Panc1 (cell line): Measurements from ENCODE around the gene PCSK2. TPM values are rescaled to one million over a fixed set of nuclear protein-coding genes. Genes with fewer than 3 reads are reported as not detected.

ENCODE experiments used
- ATAC-seq: fragments of 200-7000 bp; cut with Tn5 transposase; 2 replicates; pipeline ENCODE4 v1.9.1; 2020; ENCODE audit warnings: mild to moderate bottlenecking, moderate library complexity
- BruUV-seq: library from RNA; stranded (reverse); fragments of 400-500 nt; replicated peaks from 2 replicates; lab custom pipeline; 2021; lab: Mats Ljungman, UMichigan
- CTCF ChIA-PET: fragments of 300-600 bp; sonication (Branson Sonifier 250); formaldehyde crosslinking; loops from one replicate; lab custom pipeline; 2022; ENCODE audit warnings: antibody characterized with exemption; lab: Charles Lee
- POLR2A ChIA-PET: fragments of 300-600 bp; sonication (Branson Sonifier 250); formaldehyde crosslinking; loops from one replicate; lab custom pipeline; 2022; ENCODE audit warnings: antibody characterized with exemption; lab: Charles Lee
- DNase-seq: peaks from one replicate; pipeline ENCODE4 v3.0.0-alpha.2; 2010; ENCODE audit warnings: low read depth, low spot score
- H3K27ac ChIP-seq: 2 replicates; pipeline ENCODE4 v1.5.1; 2011; ENCODE audit warnings: mild to moderate bottlenecking, low read length, inconsistent platforms
- H3K27me3 ChIP-seq: fragments of 200-500 bp; sonication (Bioruptor generic); 2 replicates; pipeline ENCODE4 v1.6.0; 2014; ENCODE audit warnings: low read length, inconsistent platforms; ENCODE audit not compliant: control insufficient read depth, insufficient read depth
- H3K36me3 ChIP-seq: fragments of 200-500 bp; sonication (Bioruptor generic); 2 replicates; pipeline ENCODE4 v1.5.1; 2014; ENCODE audit warnings: inconsistent platforms, mild to moderate bottlenecking, low read length, moderate library complexity; ENCODE audit not compliant: control insufficient read depth, insufficient read depth
- H3K4me1 ChIP-seq: 2 replicates; pipeline ENCODE4 v1.5.1; 2011; ENCODE audit warnings: inconsistent platforms, mild to moderate bottlenecking, low read length, moderate library complexity; ENCODE audit not compliant: control insufficient read depth, insufficient read depth
- H3K4me3 ChIP-seq, 2 experiments: 2 replicates each; pipeline ENCODE4 v1.5.1; 2011 to 2012; ENCODE audit warnings: low read depth in 2 of 2, low read length in 2 of 2, mild to moderate bottlenecking in 2 of 2, inconsistent platforms in 1 of 2, moderate library complexity in 1 of 2
- H3K9me3 ChIP-seq: fragments of 200-500 bp; sonication (Bioruptor generic); 2 replicates; pipeline ENCODE4 v1.5.1; 2014; ENCODE audit warnings: low read depth, mild to moderate bottlenecking, inconsistent platforms, low read length, moderate library complexity; ENCODE audit not compliant: control insufficient read depth, insufficient read depth
- CTCF ChIP-seq: fragments of 450-650 bp; IDR thresholded peaks from 2 replicates; pipeline ENCODE4 v1.5.1; 2017; ENCODE audit warnings: mild to moderate bottlenecking
- POLR2AphosphoS5 ChIP-seq: IDR thresholded peaks from 2 replicates; pipeline ENCODE4 v1.6.1; 2012; ENCODE audit warnings: mild to moderate bottlenecking, low read depth, low read length, moderate library complexity
- SIN3A ChIP-seq: IDR thresholded peaks from 2 replicates; pipeline ENCODE4 v1.6.1; 2012; ENCODE audit warnings: low read depth, mild to moderate bottlenecking, low read length, moderate library complexity, borderline replicate concordance; ENCODE audit not compliant: insufficient read depth
- TCF7L2 ChIP-seq: IDR thresholded peaks from 2 replicates; pipeline ENCODE4 v1.6.1; 2011; ENCODE audit warnings: mild to moderate bottlenecking, low read depth, low read length, inconsistent platforms
- in situ Hi-C: cut with HindIII; loops from 2 replicates; pipeline ENCODE4 v1.10.0; 2016; ENCODE audit warnings: low sequenced_read_pairs, low pct_unique_long_range_greater_than_20kb
- intact Hi-C: fragments of 100-400 bp; cut with micrococcal nuclease; formaldehyde crosslinking; loops from one replicate; pipeline ENCODE4 v1.10.0; 2022; ENCODE audit not compliant: unreplicated experiment
- total RNA-seq: library from RNA; stranded (reverse); gene quantifications from one replicate; pipeline ENCODE4 v1.2.1, GENCODE V29; 2021; ENCODE audit not compliant: unreplicated experiment
- TF ChIP-seq, protein P1 (sequence below), 2 experiments: IDR thresholded peaks; 2 replicates each; pipeline ENCODE4 v1.6.1; 2011 to 2012; ENCODE audit warnings: low read depth in 2 of 2, control low read depth in 1 of 2, low read length in 1 of 2, mild to moderate bottlenecking in 1 of 2, moderate library complexity in 1 of 2; ENCODE audit not compliant: insufficient read depth in 1 of 2

The PCSK2 gene
- total RNA-seq, 1 experiment from 2014 or later, result not detected

DNA sequence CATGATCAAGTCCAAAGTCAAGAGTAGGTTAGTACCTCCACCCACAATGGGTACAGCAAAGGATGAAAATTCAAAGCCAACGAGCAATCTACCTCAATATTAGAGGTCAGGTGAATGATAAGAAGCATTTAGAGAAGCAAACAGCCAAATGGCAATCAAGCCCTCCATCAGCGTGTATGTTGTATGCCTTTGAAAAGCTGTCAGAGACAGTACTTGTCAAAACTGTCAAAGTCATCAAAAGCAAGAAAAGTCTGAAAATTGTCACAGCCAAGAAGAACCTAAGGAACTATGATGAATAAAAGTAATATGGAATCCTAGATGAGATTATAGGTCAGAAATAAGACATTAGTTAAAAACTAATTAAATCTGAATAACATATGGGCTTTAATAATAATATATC lies 99.3 kb downstream of the PCSK2 start:
- Histone ChIP-seq H3K27ac (no peak overlapping the region), H3K9me3 (no peaks in the 10 kb centered on the region), H3K4me3 (no peak overlapping the region), H3K36me3 (no peaks in the 10 kb centered on the region), H3K27me3 (peaks cover 3% of the 10 kb centered on the region; the same call in 1 of the 2 replicates), H3K4me1 (no peaks in the 10 kb centered on the region)
- POLR2A ChIA-PET, result no interaction called here
- CTCF ChIA-PET, result no interaction called here
- BruUV-seq, result no TSS peak
- intact Hi-C loops, result no loop called here
- in situ Hi-C loops, result no loop called here
- TF ChIP-seq, protein P1, sequence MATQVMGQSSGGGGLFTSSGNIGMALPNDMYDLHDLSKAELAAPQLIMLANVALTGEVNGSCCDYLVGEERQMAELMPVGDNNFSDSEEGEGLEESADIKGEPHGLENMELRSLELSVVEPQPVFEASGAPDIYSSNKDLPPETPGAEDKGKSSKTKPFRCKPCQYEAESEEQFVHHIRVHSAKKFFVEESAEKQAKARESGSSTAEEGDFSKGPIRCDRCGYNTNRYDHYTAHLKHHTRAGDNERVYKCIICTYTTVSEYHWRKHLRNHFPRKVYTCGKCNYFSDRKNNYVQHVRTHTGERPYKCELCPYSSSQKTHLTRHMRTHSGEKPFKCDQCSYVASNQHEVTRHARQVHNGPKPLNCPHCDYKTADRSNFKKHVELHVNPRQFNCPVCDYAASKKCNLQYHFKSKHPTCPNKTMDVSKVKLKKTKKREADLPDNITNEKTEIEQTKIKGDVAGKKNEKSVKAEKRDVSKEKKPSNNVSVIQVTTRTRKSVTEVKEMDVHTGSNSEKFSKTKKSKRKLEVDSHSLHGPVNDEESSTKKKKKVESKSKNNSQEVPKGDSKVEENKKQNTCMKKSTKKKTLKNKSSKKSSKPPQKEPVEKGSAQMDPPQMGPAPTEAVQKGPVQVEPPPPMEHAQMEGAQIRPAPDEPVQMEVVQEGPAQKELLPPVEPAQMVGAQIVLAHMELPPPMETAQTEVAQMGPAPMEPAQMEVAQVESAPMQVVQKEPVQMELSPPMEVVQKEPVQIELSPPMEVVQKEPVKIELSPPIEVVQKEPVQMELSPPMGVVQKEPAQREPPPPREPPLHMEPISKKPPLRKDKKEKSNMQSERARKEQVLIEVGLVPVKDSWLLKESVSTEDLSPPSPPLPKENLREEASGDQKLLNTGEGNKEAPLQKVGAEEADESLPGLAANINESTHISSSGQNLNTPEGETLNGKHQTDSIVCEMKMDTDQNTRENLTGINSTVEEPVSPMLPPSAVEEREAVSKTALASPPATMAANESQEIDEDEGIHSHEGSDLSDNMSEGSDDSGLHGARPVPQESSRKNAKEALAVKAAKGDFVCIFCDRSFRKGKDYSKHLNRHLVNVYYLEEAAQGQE (IDR thresholded peaks at IDR 0.05; ENCODE audit: insufficient read depth in 1 of 2, low read depth in 2 of 2, low read length in 1 of 2), result no peak
- no peak for TF ChIP-seq POLR2AphosphoS5
- TF ChIP-seq SIN3A, result no peak
- no peak for TF ChIP-seq CTCF
- no peak for TF ChIP-seq TCF7L2
- ATAC-seq (no peak), DNase-seq (no peak)

DNA sequence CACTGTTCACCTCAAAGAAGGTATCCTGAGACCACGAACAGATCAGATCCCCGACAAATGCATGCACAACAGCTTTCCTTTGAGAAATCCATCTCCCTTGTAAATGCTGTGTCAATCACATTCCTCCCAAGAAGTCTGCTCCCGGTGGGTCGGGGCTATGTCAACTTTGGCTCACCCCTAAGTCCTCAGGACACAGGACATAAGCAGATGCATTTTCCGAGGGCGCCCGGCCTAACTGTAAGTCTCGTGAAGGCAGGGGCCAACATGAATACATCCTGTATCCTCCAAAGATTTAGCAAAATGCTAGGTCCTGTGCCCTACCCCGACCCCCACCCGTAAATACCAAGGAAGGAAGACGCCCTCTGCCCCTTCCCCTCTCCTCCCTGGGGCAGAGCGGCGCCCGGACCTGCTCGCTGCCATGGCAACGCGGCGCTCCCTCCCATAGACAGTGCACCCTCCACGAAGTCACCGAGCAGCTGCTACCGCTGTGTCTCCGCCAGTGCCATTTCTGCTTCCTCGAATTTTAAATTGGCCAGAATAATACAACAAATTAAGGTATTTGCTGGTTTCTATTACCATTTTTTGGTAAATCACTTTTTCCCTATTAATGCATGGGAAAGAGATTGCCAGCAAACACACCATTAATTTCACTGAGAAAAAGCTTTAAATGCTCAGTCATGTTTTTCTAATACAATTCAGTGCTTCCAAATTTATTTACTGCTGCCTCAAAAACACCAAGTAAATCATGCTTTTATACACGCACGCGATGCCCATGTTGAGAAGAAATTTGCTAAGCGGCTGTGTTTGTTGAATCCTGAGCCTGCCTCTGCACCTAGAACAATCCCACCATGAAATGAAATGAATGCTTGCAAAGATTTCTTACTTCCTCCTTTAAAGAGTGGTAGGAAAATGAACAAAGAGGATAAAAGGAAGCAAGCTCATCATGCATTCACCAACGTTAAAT lies 100.6 kb downstream of the PCSK2 start:
- Histone ChIP-seq H3K36me3 (no peaks in the 10 kb centered on the region), H3K9me3 (no peaks in the 10 kb centered on the region), H3K4me1 (no peaks in the 10 kb centered on the region), H3K4me3 (no peak overlapping the region), H3K27me3 (peaks cover 3% of the 10 kb centered on the region; the same call in 1 of the 2 replicates), H3K27ac (no peak overlapping the region)
- TF ChIP-seq TCF7L2, result no peak
- TF ChIP-seq, protein P1 (IDR thresholded peaks at IDR 0.05; ENCODE audit: insufficient read depth in 1 of 2, low read depth in 2 of 2, low read length in 1 of 2), result no peak
- no peak for TF ChIP-seq POLR2AphosphoS5
- TF ChIP-seq SIN3A, result no peak
- TF ChIP-seq CTCF, result no peak
- no peak for ATAC-seq
- in situ Hi-C loops (no loop called here), intact Hi-C loops (no loop called here)
- DNase-seq, result no peak
- ChIA-PET CTCF (no interaction called here), POLR2A (no interaction called here)
- no TSS peak for BruUV-seq
